IMR-90 (cell line): Measurements from ENCODE around the gene GLE1. TPM values are rescaled to one million over a fixed set of nuclear protein-coding genes. Genes with fewer than 3 reads are reported as not detected.
A peak's percentile ranks its signal among the peaks of the same experiment; 100 is the strongest.

Source experiments
- ATAC-seq: fragments of 200-7000 bp; cut with Tn5 transposase; 2 replicates; pipeline ENCODE4 v1.9.1; 2020; ENCODE audit warnings: low read depth, mild to moderate bottlenecking, moderate library complexity
- BruUV-seq: library from RNA; stranded (reverse); fragments of 400-500 nt; replicated peaks from 2 replicates; lab custom pipeline; 2021; lab: Mats Ljungman, UMichigan
- CTCF ChIA-PET: fragments of 300-600 bp; formaldehyde crosslinking; extraction: SDS; loops from one replicate; lab custom pipeline; 2021; ENCODE audit warnings: antibody characterized with exemption; lab: Yijun Ruan, JAX
- POLR2A ChIA-PET: fragments of 300-600 bp; sonication (Branson Sonifier 250); formaldehyde crosslinking; loops from one replicate; lab custom pipeline; 2022; ENCODE audit warnings: antibody characterized with exemption; ENCODE audit not compliant: unreplicated experiment; lab: Charles Lee
- DNase-seq: peaks from one replicate; pipeline ENCODE4 v3.0.0; 2013
- H2AFZ ChIP-seq: replicated peaks from 2 replicates; pipeline ENCODE3; 2013; ENCODE audit warnings: low read length, mild to moderate bottlenecking; ENCODE audit not compliant: poor library complexity
- H2AK5ac ChIP-seq: 2 replicates; pipeline ENCODE4 v1.6.1; 2013; ENCODE audit warnings: low read depth, low read length, inconsistent platforms
- H2AK9ac ChIP-seq: replicated peaks from 2 replicates; pipeline ENCODE3; 2013; ENCODE audit warnings: mild to moderate bottlenecking, low read depth, low read length, moderate library complexity; ENCODE audit not compliant: poor library complexity
- H2BK120ac ChIP-seq: 2 replicates; pipeline ENCODE4 v1.6.1; 2013; ENCODE audit warnings: low read depth, low read length, inconsistent platforms
- H2BK15ac ChIP-seq: 3 replicates; pipeline ENCODE4 v1.6.1; 2013; ENCODE audit warnings: low read depth, low read length, inconsistent platforms
- H2BK20ac ChIP-seq: 2 replicates; pipeline ENCODE4 v1.6.1; 2013; ENCODE audit warnings: low read depth, mild to moderate bottlenecking, inconsistent platforms, low read length, moderate library complexity
- H2BK5ac ChIP-seq: 2 replicates; pipeline ENCODE4 v1.6.1; 2013; ENCODE audit warnings: mild to moderate bottlenecking, low read depth, low read length, inconsistent platforms; ENCODE audit not compliant: poor library complexity, severe bottlenecking
- H3K14ac ChIP-seq: replicated peaks from 2 replicates; pipeline ENCODE4 v1.6.1; 2013; ENCODE audit warnings: low read depth, low read length, inconsistent platforms
- H3K18ac ChIP-seq: 2 replicates; pipeline ENCODE4 v1.6.1; 2013; ENCODE audit warnings: low read depth, low read length, control low read depth
- H3K23ac ChIP-seq: 2 replicates; pipeline ENCODE4 v1.6.1; 2013; ENCODE audit warnings: low read depth, low read length, inconsistent platforms
- H3K27ac ChIP-seq: 2 replicates; pipeline ENCODE4 v1.5.1; 2013; ENCODE audit warnings: mild to moderate bottlenecking, control low read depth, low read length; ENCODE audit not compliant: insufficient read depth
- H3K27me3 ChIP-seq: 2 replicates; pipeline ENCODE4 v1.6.1; 2013; ENCODE audit warnings: low read length; ENCODE audit not compliant: control insufficient read depth, insufficient read depth
- H3K36me3 ChIP-seq: 2 replicates; pipeline ENCODE4 v1.6.1; 2013; ENCODE audit warnings: low read length, mixed read lengths; ENCODE audit not compliant: control insufficient read depth, insufficient read depth
- H3K4ac ChIP-seq: 2 replicates; pipeline ENCODE4 v1.6.1; 2013; ENCODE audit warnings: low read depth, low read length, inconsistent platforms
- H3K4me1 ChIP-seq: 2 replicates; pipeline ENCODE4 v1.6.1; 2013; ENCODE audit warnings: low read length, mixed read lengths; ENCODE audit not compliant: control insufficient read depth, insufficient read depth
- H3K4me2 ChIP-seq: 2 replicates; pipeline ENCODE4 v1.6.1; 2013; ENCODE audit warnings: low read depth, mild to moderate bottlenecking, control low read depth, low read length, moderate library complexity
- H3K4me3 ChIP-seq: 2 replicates; pipeline ENCODE4 v1.5.1; 2013; ENCODE audit warnings: low read depth, mild to moderate bottlenecking, control low read depth, low read length, moderate library complexity; ENCODE audit not compliant: insufficient read depth
- H3K56ac ChIP-seq: 2 replicates; pipeline ENCODE4 v1.6.1; 2013; ENCODE audit warnings: low read length, inconsistent platforms; ENCODE audit not compliant: insufficient read depth; ENCODE audit errors: extremely low read depth
- H3K79me1 ChIP-seq, 2 experiments: 2 replicates each; pipeline ENCODE4 v1.6.1; 2013; ENCODE audit warnings: low read length in 2 of 2, inconsistent platforms in 1 of 2, low read depth in 1 of 2
- H3K9ac ChIP-seq: 2 replicates; pipeline ENCODE4 v1.6.1; 2013; ENCODE audit warnings: low read depth, low read length, control low read depth
- H3K9me1 ChIP-seq: 2 replicates; pipeline ENCODE4 v1.6.1; 2013; ENCODE audit warnings: low read length, inconsistent platforms; ENCODE audit not compliant: insufficient read depth
- H3K9me3 ChIP-seq: 2 replicates; pipeline ENCODE4 v1.6.1; 2013; ENCODE audit warnings: low read length; ENCODE audit not compliant: control insufficient read depth, insufficient read depth
- H4K20me1 ChIP-seq: 2 replicates; pipeline ENCODE4 v1.6.1; 2013; ENCODE audit warnings: low read length, inconsistent platforms; ENCODE audit not compliant: insufficient read depth
- H4K5ac ChIP-seq: 2 replicates; pipeline ENCODE4 v1.6.1; 2013; ENCODE audit warnings: mild to moderate bottlenecking, low read depth, low read length, control low read depth
- H4K8ac ChIP-seq, 2 experiments: 2 replicates each; pipeline ENCODE4 v1.6.1; 2013; ENCODE audit warnings: low read depth in 2 of 2, low read length in 2 of 2, control low read depth in 1 of 2, inconsistent platforms in 1 of 2
- H4K91ac ChIP-seq: 2 replicates; pipeline ENCODE4 v1.6.1; 2013; ENCODE audit warnings: low read depth, low read length, inconsistent platforms; ENCODE audit not compliant: insufficient read depth
- CHD1 ChIP-seq: IDR thresholded peaks from 2 replicates; pipeline ENCODE4 v1.6.1; 2012; ENCODE audit warnings: low read depth, low read length, improper control_type of control experiment
- ELK1 ChIP-seq: fragments of 150-350 bp; IDR thresholded peaks from 2 replicates; pipeline ENCODE4 v1.6.1; 2016; ENCODE audit warnings: low read depth, mild to moderate bottlenecking, low read length, moderate library complexity, borderline replicate concordance
- NFE2L2 ChIP-seq: fragments of 150-350 bp; IDR thresholded peaks from 2 replicates; pipeline ENCODE4 v1.6.1; 2016; ENCODE audit warnings: low read depth, mild to moderate bottlenecking, low read length
- RFX5 ChIP-seq: IDR thresholded peaks from 2 replicates; pipeline ENCODE4 v1.8.0; 2012; ENCODE audit warnings: low read depth, mild to moderate bottlenecking, low read length, moderate library complexity
- WGBS, 2 experiments: methylation state at CpG; one replicate each; pipeline versions ENCODE4 v1.1.5 to v1.1.7; 2013; ENCODE audit warnings: missing lambda C conversion rate in 2 of 2; ENCODE audit not compliant: insufficient read length in 1 of 2; ENCODE audit errors: extremely low coverage in 2 of 2; 5-methylcytosine and 5-hydroxymethylcytosine counted together
- dilution Hi-C: fragments of 300-500 bp; cut with HindIII; formaldehyde crosslinking; loops from one replicate; pipeline ENCODE4 v1.14.3; 2018; ENCODE audit warnings: low sequenced_read_pairs; ENCODE audit not compliant: unreplicated experiment
- in situ Hi-C: fragments of 300-500 bp; cut with MboI; formaldehyde crosslinking; loops from 3 replicates; pipeline ENCODE4 v1.14.3; 2019; ENCODE audit warnings: low sequenced_read_pairs, inconsistent platforms, mixed read lengths
- intact Hi-C: fragments of 100-400 bp; cut with micrococcal nuclease; formaldehyde crosslinking; loops from 2 replicates; pipeline ENCODE4 v1.10.0; 2022
- polyA plus RNA-seq, 3 experiments: library from polyadenylated mRNA; depleted of rRNA; stranded (reverse); fragments of >200 nt; gene quantifications; 2 replicates each; pipeline ENCODE4 v1.2.3, GENCODE V29; 2012; ENCODE audit warnings: low replicate concordance in 1 of 3
- total RNA-seq: library from RNA; depleted of rRNA; stranded (reverse); fragments of >200 nt; gene quantifications from 2 replicates; pipeline ENCODE4 v1.2.3, GENCODE V29; 2012
- TF ChIP-seq, protein P1 (sequence below): conservative IDR thresholded peaks from 2 replicates; pipeline ENCODE4 v1.5.1; 2012; ENCODE audit warnings: mild to moderate bottlenecking, low read depth, low read length, improper control_type of control experiment

GLE1 gene
- total and polyA plus RNA-seq, 2 of the 4 experiments (the other 2 are of a cell fraction) = 14.3 to 39.4 TPM

- Histone ChIP-seq H3K79me1 (peaks cover 0 to 42% of the 10 kb centered on the region in 2 experiments; a peak in 2 of 4 replicates), H2BK15ac (peak overlapping the region; percentile 50; the same call in 1 of the 3 replicates), H3K18ac (peak overlapping the region; percentile 33; the same call in 1 of the 2 replicates), H3K4me3 (peak overlapping the region; percentile 68; the same call in 1 of the 2 replicates), H3K4me2 (peak overlapping the region; percentile 88), H4K8ac (peak overlapping the region; percentile 71 to 93), H2AK9ac (peak overlapping the region; percentile 77), H2AK5ac (peak overlapping the region; percentile 37), H3K4me1 (peaks cover 13% of the 10 kb centered on the region), H3K9me3 (no peaks in the 10 kb centered on the region), H3K9ac (peak overlapping the region; percentile 84), H3K56ac (peak overlapping the region; percentile 77; the same call in 1 of the 2 replicates), H2AFZ (peak overlapping the region; percentile 85), H3K9me1 (peaks cover 4% of the 10 kb centered on the region; the same call in 1 of the 2 replicates), H3K23ac (peak overlapping the region; percentile 72), H3K27me3 (no peaks in the 10 kb centered on the region), H3K14ac (peak overlapping the region; percentile 38), H2BK120ac (peak overlapping the region; percentile 72), H4K20me1 (peaks cover 28% of the 10 kb centered on the region), H2BK5ac (peak overlapping the region; percentile 92), H3K4ac (peak overlapping the region; percentile 68), H3K27ac (peak overlapping the region; percentile 57), H2BK20ac (peak overlapping the region; percentile 21; the same call in 1 of the 2 replicates), H4K91ac (peak overlapping the region; percentile 37), H3K36me3 (no peaks in the 10 kb centered on the region), H4K5ac (peak overlapping the region; percentile 68)
- in situ Hi-C loops = loop anchor here (10.0 kb wide), 1 partner anchor 256 kb away; no protein-coding TSS in a partner anchor
- dilution Hi-C loops = no loop called here
- CTCF ChIA-PET = interaction anchor here (1.2 kb wide), 1 partner anchor 11 kb away, joined by 4 read pairs; no protein-coding TSS in a partner anchor
- DNase-seq (peak; percentile 24), ATAC-seq (no peak)
- intact Hi-C loops = no loop called here
- TF ChIP-seq CHD1 (no peak), ELK1 (no peak), NFE2L2 (no peak), RFX5 (no peak)
- TF ChIP-seq, protein P1, sequence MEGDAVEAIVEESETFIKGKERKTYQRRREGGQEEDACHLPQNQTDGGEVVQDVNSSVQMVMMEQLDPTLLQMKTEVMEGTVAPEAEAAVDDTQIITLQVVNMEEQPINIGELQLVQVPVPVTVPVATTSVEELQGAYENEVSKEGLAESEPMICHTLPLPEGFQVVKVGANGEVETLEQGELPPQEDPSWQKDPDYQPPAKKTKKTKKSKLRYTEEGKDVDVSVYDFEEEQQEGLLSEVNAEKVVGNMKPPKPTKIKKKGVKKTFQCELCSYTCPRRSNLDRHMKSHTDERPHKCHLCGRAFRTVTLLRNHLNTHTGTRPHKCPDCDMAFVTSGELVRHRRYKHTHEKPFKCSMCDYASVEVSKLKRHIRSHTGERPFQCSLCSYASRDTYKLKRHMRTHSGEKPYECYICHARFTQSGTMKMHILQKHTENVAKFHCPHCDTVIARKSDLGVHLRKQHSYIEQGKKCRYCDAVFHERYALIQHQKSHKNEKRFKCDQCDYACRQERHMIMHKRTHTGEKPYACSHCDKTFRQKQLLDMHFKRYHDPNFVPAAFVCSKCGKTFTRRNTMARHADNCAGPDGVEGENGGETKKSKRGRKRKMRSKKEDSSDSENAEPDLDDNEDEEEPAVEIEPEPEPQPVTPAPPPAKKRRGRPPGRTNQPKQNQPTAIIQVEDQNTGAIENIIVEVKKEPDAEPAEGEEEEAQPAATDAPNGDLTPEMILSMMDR = no peak
- WGBS, 2 experiments = 43% methylated on average over 3 of the region's 11 CpGs; no CpG with 5 or more reads in 1 of the 2 experiments
- no TSS peak for BruUV-seq
- POLR2A ChIA-PET = interaction anchor here (0.6 kb wide), 1 partner anchor 411 kb away, joined by 3 read pairs; no protein-coding TSS in a partner anchor
Measured at GRCh38 chr9:128550770-128551656, 46.5 kb downstream of the GLE1 start.
